HG03439 (cell line): ENCODE data around the gene IFT81.
A peak's percentile ranks its signal among the peaks of the same experiment; 100 is the strongest.
"Not testable (repeated sequence)": the region's sequence is repeated elsewhere in the genome, so short reads cannot be mapped to it uniquely, and the experiment has no call there.

Source experiments
- ATAC-seq: cut with Tn5 transposase; IDR thresholded peaks from one replicate; pipeline ENCODE4 v1.9.1; 2021; ENCODE audit warnings: mild to moderate bottlenecking, moderate library complexity; ENCODE audit not compliant: unreplicated experiment

Gene IFT81, protein sequence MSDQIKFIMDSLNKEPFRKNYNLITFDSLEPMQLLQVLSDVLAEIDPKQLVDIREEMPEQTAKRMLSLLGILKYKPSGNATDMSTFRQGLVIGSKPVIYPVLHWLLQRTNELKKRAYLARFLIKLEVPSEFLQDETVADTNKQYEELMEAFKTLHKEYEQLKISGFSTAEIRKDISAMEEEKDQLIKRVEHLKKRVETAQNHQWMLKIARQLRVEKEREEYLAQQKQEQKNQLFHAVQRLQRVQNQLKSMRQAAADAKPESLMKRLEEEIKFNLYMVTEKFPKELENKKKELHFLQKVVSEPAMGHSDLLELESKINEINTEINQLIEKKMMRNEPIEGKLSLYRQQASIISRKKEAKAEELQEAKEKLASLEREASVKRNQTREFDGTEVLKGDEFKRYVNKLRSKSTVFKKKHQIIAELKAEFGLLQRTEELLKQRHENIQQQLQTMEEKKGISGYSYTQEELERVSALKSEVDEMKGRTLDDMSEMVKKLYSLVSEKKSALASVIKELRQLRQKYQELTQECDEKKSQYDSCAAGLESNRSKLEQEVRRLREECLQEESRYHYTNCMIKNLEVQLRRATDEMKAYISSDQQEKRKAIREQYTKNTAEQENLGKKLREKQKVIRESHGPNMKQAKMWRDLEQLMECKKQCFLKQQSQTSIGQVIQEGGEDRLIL

DNA sequence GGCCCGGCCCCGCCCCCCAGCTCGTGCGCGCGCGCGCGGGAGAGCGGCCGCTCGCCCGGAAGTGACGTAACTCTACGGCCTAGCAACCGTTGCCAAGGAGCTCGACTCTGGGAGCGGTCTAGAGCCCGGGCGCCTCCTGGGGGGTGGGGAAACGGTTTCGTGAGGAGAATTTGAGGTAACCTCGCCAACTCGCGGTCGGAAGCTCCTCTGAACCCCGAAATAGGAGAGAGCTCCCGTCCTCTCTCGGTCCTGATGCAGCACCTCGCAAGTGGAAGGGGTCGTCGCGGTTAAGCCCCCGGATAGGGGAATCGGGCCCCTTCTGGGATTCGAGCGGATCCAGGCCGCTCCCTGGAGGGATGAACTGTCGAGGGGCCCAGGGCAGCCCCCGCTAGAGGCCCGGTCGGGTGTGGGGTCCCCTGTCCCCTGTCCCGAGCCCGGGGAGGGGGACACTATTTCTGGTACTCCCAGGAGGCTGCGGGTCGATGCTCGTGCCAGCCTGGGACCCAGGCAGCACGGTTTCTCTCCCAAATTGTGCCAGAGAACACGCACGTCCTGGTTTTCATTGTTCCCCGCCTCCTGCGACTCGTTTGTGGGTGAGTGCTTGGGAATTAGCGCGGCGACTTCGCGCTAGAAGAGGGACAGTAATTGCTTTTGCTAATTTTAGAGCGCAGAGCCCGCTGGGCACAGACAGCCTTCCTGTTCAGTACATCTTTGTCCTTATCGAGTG is at the start of gene IFT81:
Gene IFT81, plus strand, starts transcription at position 89 of the 727 bp plus-strand sequence. CDS start 3,024 bp downstream, outside the sequence.
- ATAC-seq, result peak; percentile 85

DNA sequence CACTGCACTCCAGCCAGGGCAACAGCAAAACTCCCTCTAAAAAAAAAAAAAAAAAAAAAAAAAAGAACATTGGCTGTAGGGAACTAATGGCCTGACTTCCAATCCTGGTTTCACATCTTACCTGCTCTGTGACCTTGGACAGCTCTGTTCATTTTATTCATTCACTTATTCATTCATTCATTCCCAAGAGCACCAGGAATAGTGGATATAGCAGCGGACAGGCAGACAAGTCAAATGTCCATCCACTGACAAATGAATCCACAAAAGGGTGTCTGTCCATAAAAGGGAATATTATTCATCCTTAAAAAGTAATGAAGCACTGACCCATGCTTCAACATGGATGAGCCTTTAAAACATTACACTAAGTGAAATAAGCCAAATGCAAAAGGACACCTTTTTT is 48.3 kb upstream of the IFT81 start:
- no peak for ATAC-seq

DNA sequence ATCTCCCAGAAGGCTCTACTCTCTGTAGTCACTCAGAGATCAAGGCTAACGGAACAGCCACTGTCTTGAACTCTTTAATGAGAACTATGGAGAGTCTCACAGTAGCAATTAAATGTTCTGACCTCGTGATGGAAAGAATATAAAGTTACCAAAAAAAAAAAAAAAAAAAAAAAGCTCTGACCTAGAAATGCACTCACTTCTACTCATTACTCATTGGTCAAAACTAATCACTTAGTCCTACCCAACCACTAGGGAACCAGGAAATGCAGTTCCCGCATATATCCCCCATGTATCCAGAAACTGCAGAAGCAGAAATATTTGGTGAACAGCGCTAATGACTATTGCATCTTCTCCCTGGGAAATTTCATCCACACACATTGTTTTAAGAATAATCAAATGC is 46.4 kb upstream of the IFT81 start:
- no peak for ATAC-seq

DNA sequence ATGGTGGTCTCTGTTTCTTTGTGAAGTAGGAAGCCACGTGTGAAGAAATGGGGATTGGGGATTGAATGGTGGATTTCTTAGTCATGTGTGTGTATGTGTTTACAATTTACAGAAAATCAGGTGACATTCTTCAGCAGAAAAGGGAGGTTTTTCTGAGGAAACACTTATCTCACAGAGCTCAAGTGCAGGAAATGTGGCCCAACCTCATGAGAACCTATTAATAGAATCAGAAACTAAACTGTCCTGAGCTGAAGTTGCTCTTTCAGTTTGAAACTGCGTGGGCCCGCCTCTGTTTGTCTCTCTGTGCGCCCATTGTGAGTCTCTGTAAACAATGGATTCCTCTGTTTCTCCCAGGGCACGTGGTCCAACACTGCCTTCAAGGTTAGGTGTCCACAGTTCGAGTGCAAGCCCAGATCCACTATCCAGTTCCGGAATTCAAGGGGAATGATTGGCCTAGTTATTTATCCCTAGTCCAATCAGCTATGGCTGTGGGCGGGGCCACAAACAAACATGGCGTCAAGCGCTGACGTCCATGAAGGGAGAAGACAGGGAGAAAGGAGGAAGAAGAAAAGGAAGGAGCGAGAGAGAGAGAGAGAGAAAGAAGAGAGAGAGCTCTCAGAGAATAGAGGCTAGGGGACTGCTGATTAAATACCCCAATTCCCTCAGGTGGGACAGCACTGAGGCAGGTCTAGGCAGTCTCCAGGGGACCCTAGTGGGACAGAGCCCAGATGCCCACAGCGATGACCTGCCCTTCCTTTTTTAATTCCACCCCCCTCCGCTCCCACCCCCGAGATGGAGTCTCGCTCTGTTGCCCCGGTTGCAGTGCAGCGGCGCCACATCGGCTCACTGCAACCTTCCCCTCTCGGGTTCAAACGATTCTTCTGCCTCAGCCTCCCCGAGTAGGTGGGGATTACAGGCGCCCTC is 44.4 kb upstream of the IFT81 start:
- ATAC-seq, result peak; percentile 74

DNA sequence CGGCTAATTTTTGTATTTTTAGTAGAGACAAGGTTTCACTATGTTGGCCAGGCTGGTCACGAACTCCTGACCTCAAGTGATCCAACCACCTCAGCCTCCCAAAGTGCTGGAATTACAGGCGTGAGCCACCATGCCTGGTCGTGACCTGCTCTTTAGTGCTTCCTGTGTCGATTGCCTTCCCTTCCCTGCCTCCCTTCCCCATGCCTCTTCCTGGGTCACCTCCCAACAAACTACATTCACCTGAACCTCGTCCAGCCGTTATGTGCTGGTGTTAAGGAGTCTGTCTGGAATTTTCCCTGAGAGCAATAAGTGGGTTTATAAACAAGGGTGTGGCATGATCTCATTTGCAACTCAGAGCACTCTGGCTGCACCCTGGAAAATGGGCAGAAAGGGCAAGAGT is 43.7 kb upstream of the IFT81 start:
- no peak for ATAC-seq

DNA sequence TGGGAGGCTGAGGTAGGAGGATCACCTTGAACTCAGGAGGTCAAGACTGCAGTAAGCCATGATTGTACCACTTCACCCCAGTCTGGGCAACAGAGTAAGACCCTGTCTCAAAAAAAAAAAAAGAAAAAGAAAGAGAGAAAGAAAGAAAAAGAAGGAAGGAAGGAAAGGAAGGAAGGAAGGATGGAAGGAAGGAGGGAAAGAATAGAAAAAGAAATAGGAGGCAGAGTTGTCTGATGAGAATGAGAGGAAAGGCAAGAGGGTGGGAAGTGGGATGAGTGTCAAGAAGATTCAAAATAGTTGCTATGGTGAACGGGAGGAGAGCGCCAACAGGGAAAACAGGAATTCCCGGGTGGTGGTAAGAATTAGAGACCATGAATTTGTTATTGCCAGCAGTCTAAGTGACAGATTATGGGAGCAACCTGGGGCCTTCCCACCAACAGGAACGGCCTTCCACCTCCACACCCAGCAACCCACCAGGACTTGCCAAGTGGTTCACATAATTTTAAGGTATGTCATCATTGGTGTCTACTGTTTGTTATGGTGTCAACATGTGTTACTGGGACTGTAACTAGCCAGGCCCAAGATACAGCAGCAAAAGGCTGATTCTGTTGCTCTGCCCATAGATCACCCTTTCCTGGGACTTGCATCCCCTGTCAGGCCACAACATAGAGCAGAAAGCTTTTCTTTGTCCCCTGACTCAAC is 39.7 kb upstream of the IFT81 start:
- ATAC-seq, result no peak

DNA sequence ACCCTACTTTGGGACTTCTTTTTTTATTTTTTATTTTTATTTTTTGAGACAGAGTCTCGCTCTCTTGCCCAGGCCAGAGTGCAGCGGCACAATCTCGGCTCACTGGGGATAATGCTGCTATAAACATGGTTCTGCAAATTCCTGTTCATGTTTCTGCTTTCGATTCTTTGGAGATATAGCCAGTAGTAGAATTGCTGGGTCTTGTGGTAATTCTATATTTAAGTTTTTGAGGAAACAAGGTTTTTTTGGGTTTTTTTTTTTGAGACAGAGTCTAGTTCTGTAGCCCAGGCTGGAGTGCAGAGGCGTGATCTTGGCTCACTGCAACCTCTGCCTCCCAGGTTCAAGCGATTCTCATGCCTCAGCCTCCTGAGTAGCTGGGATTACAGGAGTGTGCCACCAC is 35.9 kb upstream of the IFT81 start:
- ATAC-seq, result not testable (repeated sequence)

DNA sequence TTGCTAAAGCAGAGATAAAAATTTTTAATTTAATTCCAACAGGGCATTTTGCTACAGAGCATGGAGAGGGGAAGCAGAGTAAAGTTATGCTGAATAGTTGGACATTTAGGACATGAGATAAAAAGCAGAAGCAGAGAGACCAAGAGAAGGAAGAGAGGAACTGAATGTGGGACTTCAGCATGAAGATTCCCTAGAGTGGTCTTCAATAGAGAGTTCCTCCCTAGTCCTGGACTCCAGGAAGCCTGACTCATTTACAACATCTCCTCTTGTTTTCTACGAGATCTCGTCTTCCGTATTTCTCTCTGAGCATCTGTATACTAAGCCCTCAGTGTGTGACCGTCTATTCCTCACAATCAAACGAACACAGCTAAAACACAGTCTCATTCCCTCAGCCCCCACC is 35.2 kb upstream of the IFT81 start:
- ATAC-seq, result no peak

DNA sequence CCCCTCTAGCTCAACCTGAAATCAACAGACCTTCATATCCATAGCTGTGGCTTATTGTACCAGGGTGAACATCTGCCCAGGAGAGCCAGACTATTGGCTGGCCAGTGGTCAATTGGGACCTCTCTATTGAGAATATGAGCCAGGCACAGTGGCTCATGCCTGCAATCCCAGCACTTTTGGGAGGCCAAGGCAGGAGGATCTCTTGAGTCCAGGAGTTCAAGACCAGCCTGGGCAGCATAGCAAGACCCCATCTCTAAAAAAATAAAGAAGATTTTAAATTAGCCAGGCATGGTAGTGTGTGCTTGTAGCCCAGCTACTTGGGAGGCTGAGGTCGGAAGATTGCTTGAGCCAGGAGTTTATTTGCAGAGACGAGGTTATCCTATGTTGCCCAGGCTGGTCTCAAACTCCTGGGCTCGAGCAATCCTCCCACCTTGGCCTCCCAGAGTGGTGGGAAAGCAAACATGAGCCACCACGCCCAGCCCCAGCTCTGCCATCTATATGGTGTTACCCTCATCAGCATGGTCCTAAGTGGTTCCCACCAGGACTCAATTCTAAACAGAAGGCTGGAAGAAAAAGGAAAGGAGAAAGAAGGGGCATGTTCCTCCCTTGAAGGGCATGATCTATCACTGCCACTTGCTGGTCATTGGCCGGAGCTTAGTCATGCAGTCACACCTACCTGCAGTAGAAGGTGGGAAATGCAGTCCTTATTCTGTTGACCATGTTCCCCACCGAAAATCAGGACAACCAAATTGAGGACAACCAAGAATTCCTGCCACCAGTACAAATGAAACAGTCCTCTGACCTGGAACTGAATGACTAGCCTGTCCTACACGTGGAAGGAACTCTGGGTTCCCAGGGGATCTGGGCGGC is 33.7 kb upstream of the IFT81 start:
- ATAC-seq, result no peak

DNA sequence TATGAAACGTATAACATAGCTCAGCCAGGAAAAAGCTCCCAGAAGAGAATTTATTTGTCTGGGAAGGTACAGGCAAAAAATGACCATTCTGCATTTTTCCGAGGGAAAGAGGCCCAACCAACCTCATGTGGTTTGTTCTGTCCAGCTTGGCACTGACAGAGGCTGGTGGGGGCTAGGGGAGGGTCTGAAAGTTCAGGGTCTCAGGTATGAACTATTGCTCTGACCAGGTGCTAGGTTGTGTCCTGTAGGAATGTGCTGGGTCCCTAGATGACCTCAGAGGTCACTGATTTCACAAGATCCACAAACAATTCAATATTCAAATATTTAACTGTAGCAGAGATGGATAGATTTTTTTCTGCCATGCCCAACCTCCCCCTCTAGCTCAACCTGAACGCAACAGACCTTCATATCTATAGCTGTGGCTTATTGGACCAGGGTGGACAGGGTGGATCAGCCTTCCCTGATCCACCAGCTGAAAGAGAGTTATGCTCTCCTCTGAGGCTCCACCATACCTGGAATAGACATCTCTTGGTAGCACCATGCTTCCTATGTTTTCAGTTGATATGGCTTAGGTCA is 32.9 kb upstream of the IFT81 start:
- no peak for ATAC-seq

DNA sequence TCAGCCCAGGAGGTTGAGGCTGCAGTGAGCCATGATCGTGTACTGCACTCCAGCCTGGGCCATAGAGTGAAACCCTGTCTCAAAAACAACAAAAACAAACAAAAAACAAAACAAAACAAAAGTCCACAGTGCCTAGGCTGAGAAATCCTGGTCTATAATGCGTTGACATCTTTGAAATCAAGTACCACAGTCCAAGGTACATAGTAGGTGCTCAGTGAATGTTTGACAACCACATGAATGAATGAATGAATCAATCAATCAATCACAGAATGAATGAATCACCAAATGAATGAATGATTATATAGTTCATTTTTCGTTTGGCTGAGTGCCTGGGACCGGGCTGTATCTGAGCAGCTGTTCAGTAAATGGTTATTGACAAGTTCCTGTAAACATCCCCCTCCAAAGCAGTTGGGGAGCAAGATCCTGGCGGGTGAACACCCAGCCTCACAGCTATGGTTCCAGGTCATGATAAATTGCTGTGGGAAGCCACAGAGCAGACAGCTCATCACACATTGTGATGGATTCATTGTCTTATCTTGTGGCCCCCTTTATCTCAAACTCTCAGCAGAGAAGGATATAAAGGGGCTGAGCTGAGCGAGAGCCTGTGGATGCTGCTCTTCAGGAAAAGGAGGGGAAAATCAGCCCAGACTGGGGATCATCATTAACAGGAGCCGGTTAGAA is 30.4 kb upstream of the IFT81 start:
- no peak for ATAC-seq

DNA sequence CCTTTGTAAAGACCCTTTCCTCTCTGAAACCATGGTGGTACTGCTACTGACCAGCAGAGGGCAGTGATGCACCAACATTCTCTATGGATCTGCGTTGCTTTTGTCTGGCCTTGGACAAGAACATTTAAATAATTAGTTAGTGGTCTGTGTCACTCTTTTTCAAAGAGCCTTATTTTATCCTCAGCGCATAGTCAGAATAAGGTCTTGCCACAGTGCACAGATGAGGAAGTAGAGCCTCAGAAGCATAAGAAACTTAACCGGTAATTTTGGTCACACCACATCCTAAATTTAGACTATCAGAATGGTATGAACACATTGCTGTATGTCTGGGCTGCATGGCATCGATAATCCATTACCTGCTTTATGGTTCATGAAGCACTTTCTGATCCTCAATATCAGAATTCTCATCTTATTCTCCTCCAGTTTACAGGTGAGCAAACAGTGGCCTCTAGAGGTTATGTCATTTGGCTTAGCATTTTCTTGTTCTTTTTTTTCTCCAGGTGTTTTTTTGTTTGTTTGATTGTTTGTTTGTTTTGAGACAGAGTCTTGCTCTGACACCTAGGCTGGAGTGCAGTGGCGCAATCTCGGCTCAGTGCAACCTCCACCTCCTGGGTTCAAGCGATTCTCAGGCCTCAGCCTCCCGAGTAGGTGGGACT is 23.7 kb upstream of the IFT81 start:
- peak; percentile 88 for ATAC-seq

DNA sequence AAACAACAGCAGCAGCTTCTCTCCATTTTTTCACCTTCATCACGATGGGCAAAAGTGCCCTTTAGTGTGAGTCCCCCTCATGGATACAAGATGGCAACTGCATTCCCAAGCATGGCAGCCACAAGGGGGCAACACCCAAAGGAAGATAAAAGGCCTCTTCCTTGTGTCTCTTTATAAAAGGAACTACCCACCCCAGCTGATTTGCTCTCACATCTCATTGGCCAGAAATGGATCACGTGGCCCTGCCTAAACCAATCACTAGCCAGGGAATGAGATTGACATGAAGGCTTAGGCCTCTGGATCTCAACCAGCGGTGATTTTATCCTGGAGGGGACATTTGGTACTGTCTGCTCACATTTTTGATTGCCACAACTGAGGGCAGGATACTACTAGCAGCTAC is 21.9 kb upstream of the IFT81 start:
- ATAC-seq, result no peak

DNA sequence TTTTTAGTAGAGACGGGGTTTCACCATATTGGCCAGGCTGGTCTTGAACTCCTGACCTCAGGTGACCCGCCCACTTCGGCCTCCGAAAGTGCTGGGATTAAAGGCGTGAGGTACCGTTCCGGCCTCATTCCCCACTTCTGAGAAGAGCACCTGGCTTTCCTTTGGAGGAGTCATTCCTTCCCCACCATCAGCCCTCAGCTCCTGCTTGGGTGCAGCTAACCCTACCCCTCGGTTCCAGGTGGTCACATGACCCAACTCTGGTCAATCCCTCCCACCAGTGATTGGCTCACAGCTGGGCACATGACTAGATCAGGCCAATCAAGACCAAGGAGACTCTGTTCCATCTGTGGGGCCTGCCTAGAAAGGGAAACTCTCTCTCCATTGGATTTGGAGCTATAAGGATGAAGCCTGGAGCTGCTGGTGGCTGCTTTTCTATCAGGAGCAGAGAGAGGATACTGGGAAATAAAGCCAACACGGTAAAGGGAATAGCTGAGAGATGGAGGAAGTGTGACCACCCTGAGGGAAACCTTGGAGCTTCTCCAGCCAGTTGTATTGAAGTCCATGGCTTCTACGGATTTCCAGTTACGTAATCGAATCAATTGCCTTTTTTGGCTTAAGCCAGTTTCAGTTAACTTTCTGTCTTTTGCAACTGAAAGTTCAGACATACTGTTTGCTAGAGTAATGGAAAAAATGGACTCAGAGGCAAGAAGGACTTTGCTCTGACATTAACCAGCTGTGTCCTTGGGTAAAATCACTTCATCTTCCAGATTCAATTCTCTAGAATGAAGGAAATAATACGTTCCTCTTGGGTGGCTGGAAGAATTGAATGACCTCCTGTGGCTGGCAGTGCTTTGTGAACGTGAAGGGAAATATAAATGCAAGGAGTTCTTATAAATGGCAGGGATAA is 19.7 kb upstream of the IFT81 start:
- no peak for ATAC-seq

DNA sequence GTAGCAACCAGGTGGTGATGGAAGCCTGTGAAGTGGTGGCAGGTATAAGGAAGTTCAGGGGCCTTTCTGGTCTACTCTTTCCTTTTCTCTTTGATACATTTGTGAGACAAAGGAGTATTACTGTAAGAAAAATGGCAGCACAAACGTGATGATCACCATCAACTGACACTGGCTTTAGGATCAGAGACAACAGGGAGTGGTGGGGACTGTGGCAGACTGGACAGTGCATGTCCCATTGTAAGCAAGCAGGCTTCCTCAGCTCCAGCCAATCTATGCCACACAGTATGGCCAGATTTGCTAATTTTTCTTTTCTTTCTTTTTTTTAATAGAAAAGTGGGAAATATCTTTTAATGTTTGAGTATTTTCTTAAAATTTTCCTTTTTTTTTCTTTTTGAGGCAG is 19.0 kb upstream of the IFT81 start:
- no peak for ATAC-seq

DNA sequence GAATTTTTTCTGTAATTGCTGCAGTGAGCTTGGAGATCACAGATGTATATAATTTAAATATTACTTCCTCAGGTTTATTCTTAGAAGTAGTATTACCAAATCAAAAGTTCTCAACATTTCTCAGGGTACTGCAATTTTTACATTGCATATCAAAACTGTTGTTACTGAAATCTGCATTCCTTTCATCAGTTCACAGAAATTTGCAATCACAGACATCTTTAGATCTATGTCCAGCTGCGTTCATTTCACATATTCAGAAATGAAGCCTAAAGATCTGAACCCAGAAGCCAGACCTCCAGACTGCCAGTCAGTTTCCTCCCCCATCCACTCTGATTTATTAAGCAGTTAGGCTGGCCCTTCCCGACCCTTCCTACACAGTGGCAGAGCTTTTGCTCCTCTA is 18.2 kb upstream of the IFT81 start:
- ATAC-seq, result no peak
